Cardiac fibroblast (primary cell): ENCODE measurements around the gene GSE1.

Experiments
- DNase-seq, 2 donors: peaks; one replicate each; pipeline versions ENCODE4 v3.0.0 to v3.0.0-alpha.2; 2010; ENCODE audit warnings: low read depth in 2 of 2
- H3K4me3 ChIP-seq, 2 donors: replicated peaks in 1 of 2; 1 replicate in 1 of 2; 2 replicates in 1 of 2; pipeline ENCODE4 v1.5.1; 2011; ENCODE audit warnings: low read depth in 2 of 2, low read length in 2 of 2, mild to moderate bottlenecking in 2 of 2, moderate library complexity in 1 of 2
- CTCF ChIP-seq: IDR thresholded peaks from one replicate; pipeline ENCODE4 v1.5.1; 2011; ENCODE audit warnings: low read depth, mild to moderate bottlenecking, low read length, inconsistent platforms

Gene GSE1

GRCh38 chr16:85625485-85626117 lies 12.5 kb downstream of the GSE1 start:
- TF ChIP-seq CTCF, result no peak

GRCh38 chr16:85626191-85626981 lies 13.3 kb downstream of the GSE1 start:
- H3K4me3 ChIP-seq, result no peak overlapping the region
- DNase-seq, result no peak
- no peak for TF ChIP-seq CTCF

More at GRCh38 chr16:85625485-85626117, 12.5 kb downstream of the GSE1 start:
- no peak for DNase-seq
- no peak overlapping the region for H3K4me3 ChIP-seq

GRCh38 chr16:85627089-85627488 lies 14.0 kb downstream of the GSE1 start:
- no peak for TF ChIP-seq CTCF
- DNase-seq, result no peak

GRCh38 chr16:85627526-85628264 lies 14.6 kb downstream of the GSE1 start:
- no peak for DNase-seq
- TF ChIP-seq CTCF, result no peak
- no peak overlapping the region for H3K4me3 ChIP-seq

More at GRCh38 chr16:85627089-85627488, 14.0 kb downstream of the GSE1 start:
- H3K4me3 ChIP-seq, result no peak overlapping the region

- TF ChIP-seq CTCF, result no peak
- H3K4me3 ChIP-seq, result no peak overlapping the region
- no peak for DNase-seq
These were observed 15.1 kb downstream of the GSE1 start for GRCh38 chr16:85628265-85628556.

- no peak for DNase-seq
- no peak for TF ChIP-seq CTCF
- no peak overlapping the region for H3K4me3 ChIP-seq
These were observed 15.5 kb downstream of the GSE1 start for GRCh38 chr16:85628645-85629044.
